HepG2 (cell line): Measurements from ENCODE around the gene TACC2. TPM values are rescaled to one million over a fixed set of nuclear protein-coding genes. Genes with fewer than 3 reads are reported as not detected.

Experiments
- AGO2 ChIP-seq: fragments of 200-400 bp; formaldehyde crosslinking; optimal IDR thresholded peaks from 2 replicates; pipeline ENCODE3; 2017; ENCODE audit warnings: mild to moderate bottlenecking, low read depth, low read length, moderate library complexity
- ARID3A ChIP-seq: IDR thresholded peaks from 2 replicates; pipeline ENCODE4 v1.6.1; 2012; ENCODE audit warnings: low read depth, low read length, improper control_type of control experiment
- ETV6 ChIP-seq: sonication (generic); formaldehyde crosslinking; conservative IDR thresholded peaks from 2 replicates; pipeline ENCODE4 v1.4.0; 2020; ENCODE audit warnings: missing genetic modification reagents
- FOXA3 ChIP-seq: IDR thresholded peaks from 2 replicates; pipeline ENCODE4 v1.6.1; 2016; ENCODE audit warnings: missing genetic modification reagents, missing compliant biosample characterization
- FOXC1 ChIP-seq: sonication (generic); formaldehyde crosslinking; IDR thresholded peaks from 2 replicates; pipeline ENCODE4 v1.8.0; 2022; ENCODE audit warnings: mild to moderate bottlenecking, missing genetic modification reagents, borderline replicate concordance
- GABPA ChIP-seq, 2 experiments: IDR thresholded peaks; 2 replicates each; pipeline ENCODE4 v1.6.1; 2011 to 2016; ENCODE audit warnings: low read depth in 2 of 2, low read length in 1 of 2, missing biosample characterization in 1 of 2, missing genetic modification characterization in 1 of 2
- GRHL1 ChIP-seq: sonication (generic); formaldehyde crosslinking; conservative IDR thresholded peaks from 2 replicates; pipeline ENCODE4 v1.8.0; 2022; ENCODE audit warnings: missing genetic modification reagents
- HCFC1 ChIP-seq: fragments of 150-350 bp; IDR thresholded peaks from 2 replicates; pipeline ENCODE4 v1.6.1; 2014; ENCODE audit warnings: low read depth, low read length
- HNF4A ChIP-seq: sonication (generic); formaldehyde crosslinking; IDR thresholded peaks from 2 replicates; pipeline ENCODE4 v1.4.0; 2020; ENCODE audit warnings: missing genetic modification reagents
- KLF6 ChIP-seq: IDR thresholded peaks from 2 replicates; pipeline ENCODE4 v1.8.0; 2016; ENCODE audit warnings: missing biosample characterization, missing genetic modification reagents
- MEIS1 ChIP-seq: sonication (generic); formaldehyde crosslinking; IDR thresholded peaks from 2 replicates; pipeline ENCODE4 v1.9.0; 2021; ENCODE audit warnings: mild to moderate bottlenecking, missing genetic modification reagents, moderate library complexity, borderline replicate concordance
- NFIC ChIP-seq: IDR thresholded peaks from 2 replicates; pipeline ENCODE4 v1.6.1; 2012; ENCODE audit warnings: mild to moderate bottlenecking, low read length, inconsistent platforms
- RERE ChIP-seq: IDR thresholded peaks from 2 replicates; pipeline ENCODE4 v1.6.1; 2016; ENCODE audit warnings: low read depth, missing genetic modification reagents, missing compliant biosample characterization
- SMAD3 ChIP-seq: sonication (generic); formaldehyde crosslinking; IDR thresholded peaks from 2 replicates; pipeline ENCODE4 v1.4.0; 2020; ENCODE audit warnings: missing genetic modification reagents
- SMYD3 ChIP-seq: sonication (generic); formaldehyde crosslinking; IDR thresholded peaks from 2 replicates; pipeline ENCODE4 v1.8.1; 2023; ENCODE audit warnings: mild to moderate bottlenecking, missing genetic modification reagents
- SOX5 ChIP-seq: IDR thresholded peaks from 2 replicates; pipeline ENCODE4 v1.6.1; 2016; ENCODE audit warnings: borderline replicate concordance
- ZBTB8A ChIP-seq: sonication (generic); formaldehyde crosslinking; IDR thresholded peaks from 2 replicates; pipeline ENCODE4 v1.4.0; 2020; ENCODE audit warnings: mild to moderate bottlenecking, low read depth, missing genetic modification reagents, borderline replicate concordance
- ZNF629 ChIP-seq: sonication (generic); formaldehyde crosslinking; conservative IDR thresholded peaks from 2 replicates; pipeline ENCODE4 v1.5.0; 2020; ENCODE audit warnings: missing genetic modification reagents
- ZNF777 ChIP-seq: sonication (generic); formaldehyde crosslinking; IDR thresholded peaks from 2 replicates; pipeline ENCODE4 v1.4.0; 2020; ENCODE audit warnings: missing genetic modification reagents
- polyA plus RNA-seq, 8 experiments: library from polyadenylated mRNA; depleted of rRNA in 3 of 8; stranded (reverse) in 7 of 8; unstranded in 1 of 8; fragments of >200 nt; fragmentation: Illumina TruSeq in 4 of 8; extraction: Trizol in 4 of 8; gene quantifications; 2 replicates each; pipeline versions ENCODE4 v1.2.1 to v1.2.3, GENCODE V29; 2011 to 2016; ENCODE audit warnings: low read depth in 4 of 8, missing spikeins in 1 of 8, mixed read lengths in 1 of 8; ENCODE audit not compliant: insufficient read depth in 1 of 8
- total RNA-seq, 5 experiments: library from RNA; depleted of rRNA; stranded (reverse); fragments of >200 nt; fragmentation: Illumina TruSeq; extraction: Trizol; gene quantifications; 2 replicates each; pipeline ENCODE4 v1.2.3, GENCODE V29; 2016; ENCODE audit warnings: low read depth in 1 of 5

TACC2 gene
- total and polyA plus RNA-seq, 2 of the 13 experiments (the other 11 are each of a cell fraction or from before 2014, with no cell fraction given): 11.8 to 16.0 TPM

- TF ChIP-seq RERE (CRISPR knock-in tag): 0 out of 2 replicates have a peak, but pooled peaks have one; percentile 39
- no peak for TF ChIP-seq GRHL1 (CRISPR knock-in tag)
- TF ChIP-seq SMAD3 (CRISPR knock-in tag): no peak
- TF ChIP-seq ZBTB8A (CRISPR knock-in tag): no peak
- TF ChIP-seq KLF6 (CRISPR knock-in tag): no peak
- peak; percentile 41; the same call in 1 of the 2 replicates for TF ChIP-seq FOXA3 (CRISPR knock-in tag)
- TF ChIP-seq SOX5 (CRISPR knock-in tag): 0 out of 2 replicates have a peak, but pooled peaks have one; percentile 7
- TF ChIP-seq MEIS1 (CRISPR knock-in tag): no peak
- peak; percentile 76; the same call in 1 of the 2 replicates for TF ChIP-seq SMYD3 (CRISPR knock-in tag)
- no peak for TF ChIP-seq ETV6
- peak; percentile 50; the same call in 1 of the 2 replicates for TF ChIP-seq ZNF777 (CRISPR knock-in tag)
- TF ChIP-seq ARID3A: no peak
- TF ChIP-seq GABPA (IDR thresholded peaks at IDR 0.05; ENCODE audit: low read depth, low read length): no peak
- peak; percentile 23; the same call in 1 of the 2 replicates for TF ChIP-seq GABPA (CRISPR knock-in tag; IDR thresholded peaks at IDR 0.05; ENCODE audit: low read depth)
- TF ChIP-seq ZNF629 (CRISPR knock-in tag): peak; percentile 32; the same call in 1 of the 2 replicates
- peak; percentile 68 for TF ChIP-seq HNF4A
- TF ChIP-seq HCFC1: no peak
- no peak for TF ChIP-seq NFIC
- TF ChIP-seq FOXC1 (CRISPR knock-in tag): no peak
- no peak for TF ChIP-seq AGO2
Measured at GRCh38 chr10:122054048-122055025, 65.4 kb downstream of the TACC2 start (continued).
